Effector CD4-positive, alpha-beta T cell (primary cell): Measurements from ENCODE around the gene BNC2.

ENCODE experiments used
- DNase-seq: peaks from one replicate; pipeline ENCODE4 v3.0.0-alpha.2; 2020

BNC2 gene

GRCh38 chr9:16753256-16753655 lies 117.2 kb downstream of the BNC2 start:
- no peak for DNase-seq

GRCh38 chr9:16752601-16753000 lies 117.9 kb downstream of the BNC2 start:
- no peak for DNase-seq

DNA sequence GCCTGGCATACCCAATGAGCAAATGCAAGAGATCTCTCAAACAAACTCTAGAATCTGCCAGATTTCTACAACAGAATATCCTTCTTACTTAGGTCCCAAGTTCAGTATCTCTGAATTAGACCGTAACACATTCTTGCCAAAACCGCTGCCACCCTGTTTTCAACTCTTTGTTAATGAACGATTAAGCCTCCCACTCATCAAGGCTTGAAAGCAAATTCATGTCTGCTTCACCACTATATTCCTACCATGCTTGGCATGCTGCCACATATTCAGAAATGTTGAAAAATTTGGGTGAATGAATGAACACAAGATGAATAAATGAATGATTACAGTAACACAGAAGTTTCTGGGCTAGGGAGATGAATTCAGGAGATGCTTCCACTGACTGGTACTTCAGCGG lies 119.9 kb downstream of the BNC2 start:
- DNase-seq: no peak

- DNase-seq: no peak
Measured at GRCh38 chr9:16745359-16745758, 125.1 kb downstream of the BNC2 start.

- DNase-seq: no peak
Measured at GRCh38 chr9:16744394-16744793, 126.1 kb downstream of the BNC2 start.

DNA sequence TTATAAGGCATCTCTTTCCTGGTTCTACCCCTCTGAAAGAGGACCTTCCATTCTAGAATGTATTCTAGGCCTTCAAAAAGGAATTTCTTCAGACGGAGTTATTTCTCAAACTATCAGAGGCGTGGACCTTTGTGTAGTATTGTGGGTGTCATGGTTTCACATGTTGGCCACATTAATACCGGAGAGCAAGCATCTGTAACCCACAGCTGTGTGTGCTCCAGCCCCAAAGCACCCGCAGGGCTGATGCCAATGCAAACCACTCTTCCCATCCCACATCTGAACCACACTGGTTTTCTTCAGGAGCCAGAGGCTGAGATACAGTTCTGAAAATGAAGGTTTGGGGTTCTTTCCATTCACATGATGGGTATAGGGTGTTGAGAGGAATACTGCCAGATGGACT lies 127.1 kb downstream of the BNC2 start:
- no peak for DNase-seq

GRCh38 chr9:16735001-16735400 lies 135.5 kb downstream of the BNC2 start:
- DNase-seq: no peak

GRCh38 chr9:16732546-16732945 lies 137.9 kb downstream of the BNC2 start:
- no peak for DNase-seq

GRCh38 chr9:16730162-16730561 lies 140.3 kb downstream of the BNC2 start:
- no peak for DNase-seq

DNA sequence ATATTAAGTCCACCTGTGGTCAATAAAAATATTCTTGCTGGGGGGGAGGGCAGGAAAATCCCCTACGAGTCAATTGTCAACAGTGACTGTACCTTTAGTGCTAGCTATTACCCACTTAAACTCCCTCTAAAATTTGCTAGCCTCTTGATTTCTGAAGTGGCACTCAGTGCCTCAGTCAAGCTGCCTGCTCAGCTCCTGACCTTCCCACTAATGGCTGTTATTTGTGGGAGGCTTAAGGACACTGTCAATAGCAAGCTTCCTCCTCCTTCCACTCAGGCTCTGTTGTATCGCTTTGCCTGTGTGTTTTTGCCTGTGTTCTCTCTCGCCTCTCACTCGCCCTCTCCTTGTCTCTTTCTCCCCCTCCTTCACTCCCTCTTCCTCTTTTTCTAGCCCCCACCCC lies 140.8 kb downstream of the BNC2 start:
- DNase-seq: no peak

DNA sequence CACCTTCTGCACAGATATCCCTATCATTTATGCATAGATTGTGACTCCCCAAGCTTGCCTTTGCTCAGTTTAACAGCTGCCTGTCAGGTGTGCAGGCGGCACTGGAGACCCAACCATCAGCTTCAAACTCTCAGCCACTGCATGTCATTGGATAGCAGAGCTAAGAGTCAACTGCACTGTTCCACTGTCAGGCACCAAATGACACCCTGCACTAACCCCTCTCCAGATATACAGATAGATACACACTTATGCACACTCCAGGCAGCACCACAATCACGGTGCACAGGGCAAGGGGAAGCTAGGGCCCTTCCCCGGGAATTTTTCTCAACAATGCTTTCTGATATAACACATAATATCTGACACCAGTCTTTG lies 142.3 kb downstream of the BNC2 start:
- DNase-seq: no peak

- DNase-seq: no peak
Measured at GRCh38 chr9:16727452-16728136, 142.9 kb downstream of the BNC2 start.

DNA sequence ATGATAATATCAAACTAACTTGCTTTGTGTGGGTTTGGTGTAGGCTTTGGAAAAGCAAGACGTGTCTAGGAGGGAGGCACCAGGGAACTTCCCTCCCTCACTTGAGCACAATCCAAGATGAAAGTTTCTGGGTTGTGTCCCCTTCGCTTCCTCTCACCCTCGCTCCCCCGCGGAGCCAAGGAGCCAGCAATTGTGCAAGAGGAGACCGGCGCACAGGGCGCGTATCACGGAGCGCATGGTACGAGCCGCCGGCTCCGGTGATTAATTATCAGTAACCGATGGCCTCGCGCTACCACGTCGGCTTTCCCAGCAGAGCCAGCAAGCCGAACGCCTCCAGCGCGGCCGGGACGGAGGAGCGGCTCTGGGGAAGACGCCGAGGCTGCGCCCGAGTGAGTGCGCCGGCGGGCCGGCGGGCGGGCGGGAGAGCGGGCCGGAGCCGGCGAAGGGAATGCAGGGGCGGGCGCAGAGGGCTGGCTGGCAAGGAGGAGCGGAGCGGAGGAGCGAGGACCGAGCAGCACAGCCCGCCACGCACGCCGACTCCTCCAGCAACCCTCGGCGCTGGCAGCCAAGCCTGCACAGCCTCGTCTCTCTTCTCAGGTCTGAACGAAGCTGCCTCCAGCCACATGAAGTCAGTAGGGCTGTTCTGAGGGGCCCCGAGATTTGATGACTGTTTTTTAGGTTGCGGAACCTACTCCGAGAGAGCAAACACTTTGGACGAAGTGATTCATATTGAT lies 143.6 kb downstream of the BNC2 start:
- no peak for DNase-seq

DNA sequence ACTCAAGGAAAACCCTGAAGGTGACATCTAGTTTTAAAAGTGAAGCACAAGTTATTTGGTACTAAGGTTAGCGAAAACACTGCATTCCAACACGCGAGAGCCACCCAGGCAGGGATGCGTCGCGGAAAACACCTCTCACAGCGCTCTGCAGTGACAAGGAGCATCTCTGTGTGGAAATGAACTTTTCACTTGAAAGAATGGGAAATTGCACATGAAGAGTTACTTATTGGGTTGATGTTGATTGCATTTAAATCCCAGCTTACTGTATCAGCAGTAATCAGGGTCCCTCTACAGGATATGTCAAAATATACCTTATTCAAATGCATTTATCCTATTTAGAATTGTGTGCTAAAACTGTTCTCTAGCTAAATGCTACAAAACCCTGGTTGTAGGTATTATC lies 144.4 kb downstream of the BNC2 start:
- DNase-seq: no peak

GRCh38 chr9:16725066-16725465 lies 145.4 kb downstream of the BNC2 start:
- DNase-seq: no peak

GRCh38 chr9:16721972-16722371 lies 148.5 kb downstream of the BNC2 start:
- no peak for DNase-seq

- DNase-seq: no peak
Measured at GRCh38 chr9:16720386-16720785, 150.1 kb downstream of the BNC2 start.

DNA sequence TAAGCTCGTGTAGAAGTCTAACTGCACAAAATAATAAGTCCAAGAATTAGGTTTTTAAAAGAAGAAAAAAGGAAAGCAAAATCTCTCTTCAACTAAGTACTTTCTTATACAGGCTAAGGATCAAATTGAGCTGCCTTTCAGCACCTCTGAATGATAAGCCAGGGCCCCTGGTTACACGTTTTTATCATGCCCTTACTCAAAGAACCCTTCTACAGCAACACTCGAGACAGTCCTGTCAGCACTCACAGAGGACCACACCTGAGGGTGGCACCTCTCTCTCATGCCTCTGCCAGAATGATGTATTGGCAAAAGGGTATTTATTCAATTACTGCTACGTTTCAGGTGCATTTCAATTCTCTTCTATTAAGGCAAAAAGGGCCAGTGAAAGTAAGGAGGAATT lies 150.5 kb downstream of the BNC2 start:
- DNase-seq: no peak

DNA sequence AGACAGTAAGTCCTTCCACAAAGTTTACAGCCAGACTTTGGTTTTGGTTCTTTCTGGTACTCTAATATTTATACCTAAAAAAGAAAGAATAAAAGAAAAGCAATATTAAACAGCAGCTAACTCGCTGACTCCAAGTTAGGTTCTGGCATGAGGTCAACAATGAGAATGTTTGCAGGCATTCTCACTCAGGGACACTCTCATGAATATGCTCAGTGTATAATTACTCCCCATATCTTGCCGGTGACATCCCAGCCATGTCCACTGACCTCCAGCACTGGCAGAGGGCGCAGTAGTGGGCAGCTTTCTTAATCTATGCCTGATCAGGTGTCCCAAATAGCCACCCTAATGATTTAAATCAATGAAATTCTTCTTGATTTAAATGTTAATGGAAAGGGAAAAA lies 151.5 kb downstream of the BNC2 start:
- DNase-seq: no peak

GRCh38 chr9:16718296-16718695 lies 152.2 kb downstream of the BNC2 start:
- DNase-seq: no peak

DNA sequence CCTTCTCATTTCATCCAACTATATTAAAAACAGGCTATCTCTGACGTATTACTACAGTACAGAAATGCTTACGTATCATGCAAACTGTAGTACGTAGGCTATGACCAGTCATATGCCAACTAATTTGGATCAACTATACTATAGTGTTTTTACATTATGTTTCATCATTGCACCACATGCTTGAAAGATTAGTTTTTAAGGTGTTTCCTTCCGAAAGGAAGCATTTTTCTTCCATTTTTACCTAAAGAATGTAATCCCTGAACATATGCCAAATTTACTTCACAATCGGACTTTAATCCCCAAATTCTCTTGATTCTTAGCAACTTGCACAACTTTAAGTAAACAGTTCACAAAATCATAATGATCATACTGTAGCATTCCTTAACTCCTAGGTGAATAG lies 153.9 kb downstream of the BNC2 start:
- DNase-seq: no peak

DNA sequence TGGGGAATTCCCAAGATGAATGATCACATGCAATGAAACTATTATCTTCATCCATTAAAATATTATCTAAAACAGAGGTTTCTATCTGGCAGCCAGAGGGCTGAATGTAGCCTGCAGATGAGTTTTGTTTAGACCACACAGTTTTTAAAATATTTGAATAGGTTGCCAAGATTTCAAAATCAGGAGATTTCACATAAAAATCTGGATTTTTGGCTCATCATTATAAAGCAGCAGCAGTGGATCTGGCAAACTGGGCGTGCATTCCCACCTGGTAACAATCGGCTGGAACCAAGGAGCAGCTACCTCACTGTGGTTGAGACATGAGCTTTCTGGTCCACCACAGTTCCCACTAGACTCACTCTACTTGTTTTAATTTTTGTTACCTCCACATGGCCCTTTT lies 155.1 kb downstream of the BNC2 start:
- DNase-seq: no peak

DNA sequence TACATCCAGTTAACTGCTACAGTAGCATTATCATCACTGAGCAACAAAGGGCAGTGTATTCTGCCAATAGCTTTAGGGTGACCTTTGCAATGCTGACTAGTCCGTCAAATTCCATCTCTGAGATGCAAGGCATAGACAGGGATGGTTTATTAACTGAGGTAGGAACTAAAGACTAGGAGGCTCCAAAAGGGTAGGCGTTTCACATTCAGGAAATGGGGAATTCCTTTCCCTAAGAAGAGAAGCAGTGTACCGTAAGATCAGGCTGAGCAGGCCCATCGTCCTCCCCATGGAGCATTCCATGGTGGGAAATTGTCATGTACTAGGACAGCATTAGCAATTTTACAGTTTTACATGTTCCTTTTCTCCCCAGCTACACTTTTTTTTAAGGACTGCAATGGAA lies 157.7 kb downstream of the BNC2 start:
- no peak for DNase-seq

DNA sequence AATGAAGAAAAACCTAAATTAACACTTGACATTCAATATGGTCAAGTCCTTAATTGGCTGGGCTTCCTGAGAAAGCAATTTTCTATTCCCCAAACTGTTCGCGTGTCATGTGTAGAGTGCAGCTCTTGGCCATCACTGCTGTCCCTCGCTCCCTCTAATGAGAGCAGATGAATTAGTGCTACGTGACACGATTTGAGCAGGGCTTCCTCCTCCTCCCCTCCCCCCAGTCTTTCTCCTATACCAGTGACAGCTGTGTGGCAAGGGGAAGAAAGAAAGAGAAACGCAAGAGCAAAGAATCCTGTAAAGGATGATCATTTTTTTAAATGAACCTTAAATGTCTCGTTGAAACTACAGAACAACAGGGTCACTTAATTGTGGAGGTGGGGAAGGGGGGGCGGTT lies 159.6 kb downstream of the BNC2 start:
- no peak for DNase-seq

DNA sequence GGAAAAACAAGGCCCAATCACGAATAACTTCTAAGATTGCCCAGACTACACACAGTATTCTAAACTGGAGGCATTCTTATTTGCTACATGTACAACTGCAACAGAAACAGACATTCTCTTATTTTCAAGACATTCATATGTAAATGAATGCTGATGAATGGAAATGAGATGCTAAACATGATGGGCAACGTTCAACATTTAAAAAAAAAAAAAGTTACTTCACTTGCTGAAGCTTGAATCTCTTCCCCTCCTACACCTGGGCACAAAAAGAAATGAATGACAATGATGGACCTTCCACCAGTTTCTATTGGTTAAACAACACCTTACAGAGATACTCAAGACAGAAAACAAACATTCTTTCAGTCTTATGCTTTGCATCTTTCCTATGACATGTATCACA lies 160.5 kb downstream of the BNC2 start:
- DNase-seq: no peak
